IMR-90 (cell line): ENCODE results near the gene GPR160. TPM values are rescaled to one million over a fixed set of nuclear protein-coding genes. Genes with fewer than 3 reads are reported as not detected.

Source experiments
- ATAC-seq: fragments of 200-7000 bp; cut with Tn5 transposase; 2 replicates; pipeline ENCODE4 v1.9.1; 2020; ENCODE audit warnings: low read depth, mild to moderate bottlenecking, moderate library complexity
- BruUV-seq: library from RNA; stranded (reverse); fragments of 400-500 nt; replicated peaks from 2 replicates; lab custom pipeline; 2021; lab: Mats Ljungman, UMichigan
- CTCF ChIA-PET: fragments of 300-600 bp; formaldehyde crosslinking; extraction: SDS; loops from one replicate; lab custom pipeline; 2021; ENCODE audit warnings: antibody characterized with exemption; lab: Yijun Ruan, JAX
- POLR2A ChIA-PET: fragments of 300-600 bp; sonication (Branson Sonifier 250); formaldehyde crosslinking; loops from one replicate; lab custom pipeline; 2022; ENCODE audit warnings: antibody characterized with exemption; ENCODE audit not compliant: unreplicated experiment; lab: Charles Lee
- DNase-seq: peaks from one replicate; pipeline ENCODE4 v3.0.0; 2013
- H2AFZ ChIP-seq: replicated peaks from 2 replicates; pipeline ENCODE3; 2013; ENCODE audit warnings: low read length, mild to moderate bottlenecking; ENCODE audit not compliant: poor library complexity
- H2AK5ac ChIP-seq: 2 replicates; pipeline ENCODE4 v1.6.1; 2013; ENCODE audit warnings: low read depth, low read length, inconsistent platforms
- H2AK9ac ChIP-seq: replicated peaks from 2 replicates; pipeline ENCODE3; 2013; ENCODE audit warnings: mild to moderate bottlenecking, low read depth, low read length, moderate library complexity; ENCODE audit not compliant: poor library complexity
- H2BK120ac ChIP-seq: 2 replicates; pipeline ENCODE4 v1.6.1; 2013; ENCODE audit warnings: low read depth, low read length, inconsistent platforms
- H2BK15ac ChIP-seq: 3 replicates; pipeline ENCODE4 v1.6.1; 2013; ENCODE audit warnings: low read depth, low read length, inconsistent platforms
- H2BK20ac ChIP-seq: 2 replicates; pipeline ENCODE4 v1.6.1; 2013; ENCODE audit warnings: low read depth, mild to moderate bottlenecking, inconsistent platforms, low read length, moderate library complexity
- H2BK5ac ChIP-seq: 2 replicates; pipeline ENCODE4 v1.6.1; 2013; ENCODE audit warnings: mild to moderate bottlenecking, low read depth, low read length, inconsistent platforms; ENCODE audit not compliant: poor library complexity, severe bottlenecking
- H3K14ac ChIP-seq: replicated peaks from 2 replicates; pipeline ENCODE4 v1.6.1; 2013; ENCODE audit warnings: low read depth, low read length, inconsistent platforms
- H3K18ac ChIP-seq: 2 replicates; pipeline ENCODE4 v1.6.1; 2013; ENCODE audit warnings: low read depth, low read length, control low read depth
- H3K23ac ChIP-seq: 2 replicates; pipeline ENCODE4 v1.6.1; 2013; ENCODE audit warnings: low read depth, low read length, inconsistent platforms
- H3K27ac ChIP-seq: 2 replicates; pipeline ENCODE4 v1.5.1; 2013; ENCODE audit warnings: mild to moderate bottlenecking, control low read depth, low read length; ENCODE audit not compliant: insufficient read depth
- H3K27me3 ChIP-seq: 2 replicates; pipeline ENCODE4 v1.6.1; 2013; ENCODE audit warnings: low read length; ENCODE audit not compliant: control insufficient read depth, insufficient read depth
- H3K36me3 ChIP-seq: 2 replicates; pipeline ENCODE4 v1.6.1; 2013; ENCODE audit warnings: low read length, mixed read lengths; ENCODE audit not compliant: control insufficient read depth, insufficient read depth
- H3K4ac ChIP-seq: 2 replicates; pipeline ENCODE4 v1.6.1; 2013; ENCODE audit warnings: low read depth, low read length, inconsistent platforms
- H3K4me1 ChIP-seq: 2 replicates; pipeline ENCODE4 v1.6.1; 2013; ENCODE audit warnings: low read length, mixed read lengths; ENCODE audit not compliant: control insufficient read depth, insufficient read depth
- H3K4me2 ChIP-seq: 2 replicates; pipeline ENCODE4 v1.6.1; 2013; ENCODE audit warnings: low read depth, mild to moderate bottlenecking, control low read depth, low read length, moderate library complexity
- H3K4me3 ChIP-seq: 2 replicates; pipeline ENCODE4 v1.5.1; 2013; ENCODE audit warnings: low read depth, mild to moderate bottlenecking, control low read depth, low read length, moderate library complexity; ENCODE audit not compliant: insufficient read depth
- H3K56ac ChIP-seq: 2 replicates; pipeline ENCODE4 v1.6.1; 2013; ENCODE audit warnings: low read length, inconsistent platforms; ENCODE audit not compliant: insufficient read depth; ENCODE audit errors: extremely low read depth
- H3K79me1 ChIP-seq, 2 experiments: 2 replicates each; pipeline ENCODE4 v1.6.1; 2013; ENCODE audit warnings: low read length in 2 of 2, inconsistent platforms in 1 of 2, low read depth in 1 of 2
- H3K9ac ChIP-seq: 2 replicates; pipeline ENCODE4 v1.6.1; 2013; ENCODE audit warnings: low read depth, low read length, control low read depth
- H3K9me1 ChIP-seq: 2 replicates; pipeline ENCODE4 v1.6.1; 2013; ENCODE audit warnings: low read length, inconsistent platforms; ENCODE audit not compliant: insufficient read depth
- H3K9me3 ChIP-seq: 2 replicates; pipeline ENCODE4 v1.6.1; 2013; ENCODE audit warnings: low read length; ENCODE audit not compliant: control insufficient read depth, insufficient read depth
- H4K20me1 ChIP-seq: 2 replicates; pipeline ENCODE4 v1.6.1; 2013; ENCODE audit warnings: low read length, inconsistent platforms; ENCODE audit not compliant: insufficient read depth
- H4K5ac ChIP-seq: 2 replicates; pipeline ENCODE4 v1.6.1; 2013; ENCODE audit warnings: mild to moderate bottlenecking, low read depth, low read length, control low read depth
- H4K8ac ChIP-seq, 2 experiments: 2 replicates each; pipeline ENCODE4 v1.6.1; 2013; ENCODE audit warnings: low read depth in 2 of 2, low read length in 2 of 2, control low read depth in 1 of 2, inconsistent platforms in 1 of 2
- H4K91ac ChIP-seq: 2 replicates; pipeline ENCODE4 v1.6.1; 2013; ENCODE audit warnings: low read depth, low read length, inconsistent platforms; ENCODE audit not compliant: insufficient read depth
- MAFK ChIP-seq: IDR thresholded peaks from 2 replicates; pipeline ENCODE4 v1.6.1; 2012; ENCODE audit warnings: low read depth, low read length, improper control_type of control experiment
- RCOR1 ChIP-seq: IDR thresholded peaks from 2 replicates; pipeline ENCODE4 v1.6.1; 2012; ENCODE audit warnings: mild to moderate bottlenecking, low read length, improper control_type of control experiment; ENCODE audit not compliant: insufficient replicate concordance
- SMC3 ChIP-seq: fragments of 150-350 bp; IDR thresholded peaks from 2 replicates; pipeline ENCODE4 v1.6.1; 2016; ENCODE audit warnings: low read depth, mild to moderate bottlenecking, antibody characterized with exemption, low read length, moderate library complexity
- WGBS, 2 experiments: methylation state at CpG; one replicate each; pipeline versions ENCODE4 v1.1.5 to v1.1.7; 2013; ENCODE audit warnings: missing lambda C conversion rate in 2 of 2; ENCODE audit not compliant: insufficient read length in 1 of 2; ENCODE audit errors: extremely low coverage in 2 of 2; 5-methylcytosine and 5-hydroxymethylcytosine counted together
- dilution Hi-C: fragments of 300-500 bp; cut with HindIII; formaldehyde crosslinking; loops from one replicate; pipeline ENCODE4 v1.14.3; 2018; ENCODE audit warnings: low sequenced_read_pairs; ENCODE audit not compliant: unreplicated experiment
- in situ Hi-C: fragments of 300-500 bp; cut with MboI; formaldehyde crosslinking; loops from 3 replicates; pipeline ENCODE4 v1.14.3; 2019; ENCODE audit warnings: low sequenced_read_pairs, inconsistent platforms, mixed read lengths
- intact Hi-C: fragments of 100-400 bp; cut with micrococcal nuclease; formaldehyde crosslinking; loops from 2 replicates; pipeline ENCODE4 v1.10.0; 2022
- polyA plus RNA-seq, 3 experiments: library from polyadenylated mRNA; depleted of rRNA; stranded (reverse); fragments of >200 nt; gene quantifications; 2 replicates each; pipeline ENCODE4 v1.2.3, GENCODE V29; 2012; ENCODE audit warnings: low replicate concordance in 1 of 3
- total RNA-seq: library from RNA; depleted of rRNA; stranded (reverse); fragments of >200 nt; gene quantifications from 2 replicates; pipeline ENCODE4 v1.2.3, GENCODE V29; 2012

GPR160 gene
- total and polyA plus RNA-seq, 2 of the 4 experiments (the other 2 are of a cell fraction), result 0.09 to 0.18 TPM

GRCh38 chr3:170085396-170085795 lies 47.6 kb downstream of the GPR160 start:
- BruUV-seq, result no TSS peak
- Histone ChIP-seq H3K4me2 (no peak overlapping the region), H3K36me3 (peaks cover 13% of the 10 kb centered on the region), H3K23ac (no peak overlapping the region), H3K79me1 (peaks cover 0 to 6% of the 10 kb centered on the region in 2 experiments; a peak in 1 of 4 replicates), H3K9ac (no peak overlapping the region), H3K14ac (no peak overlapping the region), H3K27ac (no peak overlapping the region), H3K4me1 (no peaks in the 10 kb centered on the region), H3K27me3 (no peaks in the 10 kb centered on the region), H2BK5ac (no peak overlapping the region), H3K9me3 (no peaks in the 10 kb centered on the region), H3K4ac (no peak overlapping the region), H4K8ac (no peak overlapping the region), H4K5ac (no peak overlapping the region), H2BK20ac (no peak overlapping the region), H3K56ac (no peak overlapping the region), H4K91ac (no peak overlapping the region), H3K9me1 (no peaks in the 10 kb centered on the region), H2AFZ (no peak overlapping the region), H2AK9ac (no peak overlapping the region), H3K18ac (no peak overlapping the region), H2BK15ac (no peak overlapping the region), H4K20me1 (no peaks in the 10 kb centered on the region), H2BK120ac (no peak overlapping the region), H2AK5ac (no peak overlapping the region), H3K4me3 (no peak overlapping the region)
- no peak for TF ChIP-seq RCOR1
- no peak for TF ChIP-seq SMC3
- TF ChIP-seq MAFK, result peak; percentile 92
- intact Hi-C loops (no loop called here), dilution Hi-C loops (no loop called here), in situ Hi-C loops (no loop called here)
- WGBS, 2 experiments, result no CpG with 5 or more reads among the region's 6 CpGs
- ATAC-seq (no peak), DNase-seq (no peak)
- POLR2A ChIA-PET, result no interaction called here
- CTCF ChIA-PET, result no interaction called here
